Thyroid gland (tissue), 4 donors: ENCODE measurements around the gene ZNF80.

Experiments
- POLR2A ChIP-seq, 2 donors: fragments of 450-650 bp; IDR thresholded peaks; one replicate each; pipeline ENCODE4 v1.6.1; 2017; ENCODE audit warnings: antibody characterized with exemption in 2 of 2, mild to moderate bottlenecking in 2 of 2, moderate library complexity in 1 of 2
- TF ChIP-seq, protein P1 (sequence below), 6 experiments: fragments of 200-600 bp in 3 of 6; fragments of 450-650 bp in 3 of 6; sonication (generic) in 3 of 6; IDR thresholded peaks; one replicate each; pipeline ENCODE4 v1.5.1; 2016 to 2019; ENCODE audit warnings: antibody characterized with exemption in 6 of 6, mild to moderate bottlenecking in 2 of 6, inconsistent platforms in 1 of 6, moderate library complexity in 1 of 6

DNA sequence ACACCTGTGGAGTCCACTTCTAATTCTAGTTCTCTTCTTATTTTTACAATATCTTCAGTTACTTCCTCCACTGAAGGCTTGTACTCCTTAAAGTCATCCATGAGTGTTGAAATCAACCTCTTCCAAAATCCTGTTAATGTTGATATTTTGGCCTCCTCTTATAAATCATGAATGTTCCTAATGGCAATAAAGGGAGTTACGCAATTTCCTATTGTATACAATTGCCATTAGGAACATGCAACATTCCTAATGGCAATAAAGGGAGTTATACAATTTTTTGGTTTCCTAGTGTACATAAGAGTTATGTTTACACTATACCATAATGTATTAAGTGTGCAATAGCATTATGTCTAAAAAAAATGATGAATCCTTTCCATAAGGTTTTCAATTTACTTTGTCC, 47.3 kb upstream of the ZNF80 start:
- TF ChIP-seq, protein P1, sequence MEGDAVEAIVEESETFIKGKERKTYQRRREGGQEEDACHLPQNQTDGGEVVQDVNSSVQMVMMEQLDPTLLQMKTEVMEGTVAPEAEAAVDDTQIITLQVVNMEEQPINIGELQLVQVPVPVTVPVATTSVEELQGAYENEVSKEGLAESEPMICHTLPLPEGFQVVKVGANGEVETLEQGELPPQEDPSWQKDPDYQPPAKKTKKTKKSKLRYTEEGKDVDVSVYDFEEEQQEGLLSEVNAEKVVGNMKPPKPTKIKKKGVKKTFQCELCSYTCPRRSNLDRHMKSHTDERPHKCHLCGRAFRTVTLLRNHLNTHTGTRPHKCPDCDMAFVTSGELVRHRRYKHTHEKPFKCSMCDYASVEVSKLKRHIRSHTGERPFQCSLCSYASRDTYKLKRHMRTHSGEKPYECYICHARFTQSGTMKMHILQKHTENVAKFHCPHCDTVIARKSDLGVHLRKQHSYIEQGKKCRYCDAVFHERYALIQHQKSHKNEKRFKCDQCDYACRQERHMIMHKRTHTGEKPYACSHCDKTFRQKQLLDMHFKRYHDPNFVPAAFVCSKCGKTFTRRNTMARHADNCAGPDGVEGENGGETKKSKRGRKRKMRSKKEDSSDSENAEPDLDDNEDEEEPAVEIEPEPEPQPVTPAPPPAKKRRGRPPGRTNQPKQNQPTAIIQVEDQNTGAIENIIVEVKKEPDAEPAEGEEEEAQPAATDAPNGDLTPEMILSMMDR (IDR thresholded peaks at IDR 0.05), result no peak
- no peak for TF ChIP-seq POLR2A (IDR thresholded peaks at IDR 0.05)
